DOHH2 (cell line): ENCODE results near the gene SRD5A2.

Experiments
- H3F3A ChIP-seq: fragments of 200-600 bp; sonication (generic), shearing (Covaris generic); 2 replicates; pipeline ENCODE4 v1.6.0; 2016; ENCODE audit warnings: antibody characterized with exemption, mild to moderate bottlenecking; ENCODE audit not compliant: control insufficient read depth, insufficient read depth
- H3K27ac ChIP-seq: fragments of 200-600 bp; sonication (generic); 2 replicates; pipeline ENCODE4 v1.5.1; 2014; ENCODE audit warnings: low read depth, mild to moderate bottlenecking, low read length, moderate library complexity
- H3K27me3 ChIP-seq: fragments of 200-600 bp; sonication (generic); 2 replicates; pipeline ENCODE4 v1.6.1; 2014; ENCODE audit warnings: mild to moderate bottlenecking, low read length, mixed read lengths; ENCODE audit not compliant: control insufficient read depth
- H3K36me3 ChIP-seq: fragments of 200-600 bp; sonication (generic); 2 replicates; pipeline ENCODE4 v1.6.1; 2014; ENCODE audit warnings: mild to moderate bottlenecking, low read length, moderate library complexity, mixed read lengths; ENCODE audit not compliant: control insufficient read depth
- H3K4me1 ChIP-seq: fragments of 200-600 bp; sonication (generic); 2 replicates; pipeline ENCODE4 v1.6.1; 2014; ENCODE audit warnings: mild to moderate bottlenecking, low read length, mixed read lengths; ENCODE audit not compliant: control insufficient read depth
- H3K4me2 ChIP-seq: fragments of 200-600 bp; sonication (generic); 2 replicates; pipeline ENCODE4 v1.6.0; 2014; ENCODE audit warnings: mild to moderate bottlenecking, low read length, moderate library complexity
- H3K4me3 ChIP-seq: fragments of 200-600 bp; sonication (generic); 2 replicates; pipeline ENCODE4 v1.5.1; 2014; ENCODE audit warnings: mild to moderate bottlenecking, low read length, mixed read lengths
- H3K79me2 ChIP-seq: fragments of 200-600 bp; sonication (generic); 2 replicates; pipeline ENCODE4 v1.6.1; 2014; ENCODE audit warnings: mild to moderate bottlenecking, low read length, mixed read lengths; ENCODE audit not compliant: control insufficient read depth
- H3K9me2 ChIP-seq: fragments of 200-600 bp; sonication (generic); replicated peaks from 2 replicates; pipeline ENCODE4 v1.6.1; 2014; ENCODE audit warnings: mild to moderate bottlenecking, low read length, mixed read lengths; ENCODE audit not compliant: control insufficient read depth
- H3K9me3 ChIP-seq: fragments of 200-600 bp; sonication (generic); 2 replicates; pipeline ENCODE4 v1.6.1; 2014; ENCODE audit warnings: antibody characterized with exemption, low read length, mixed read lengths; ENCODE audit not compliant: control insufficient read depth, insufficient read depth
- H4K20me1 ChIP-seq: fragments of 200-600 bp; sonication (generic); 2 replicates; pipeline ENCODE4 v1.6.0; 2014; ENCODE audit warnings: low read depth, mild to moderate bottlenecking, antibody characterized with exemption, low read length, moderate library complexity; ENCODE audit not compliant: control insufficient read depth, insufficient read depth
- CTCF ChIP-seq: fragments of 200-600 bp; sonication (generic); IDR thresholded peaks from one replicate; pipeline ENCODE4 v1.5.1; 2014; ENCODE audit warnings: antibody characterized with exemption, mild to moderate bottlenecking, low read depth, low read length; ENCODE audit not compliant: poor library complexity, severe bottlenecking
- EZH2phosphoT487 ChIP-seq: fragments of 200-600 bp; sonication (generic); IDR thresholded peaks from 2 replicates; pipeline ENCODE4 v1.6.1; 2017; ENCODE audit warnings: borderline replicate concordance, mild to moderate bottlenecking, antibody characterized with exemption, low read length, moderate library complexity, mixed read lengths

The SRD5A2 gene

DNA sequence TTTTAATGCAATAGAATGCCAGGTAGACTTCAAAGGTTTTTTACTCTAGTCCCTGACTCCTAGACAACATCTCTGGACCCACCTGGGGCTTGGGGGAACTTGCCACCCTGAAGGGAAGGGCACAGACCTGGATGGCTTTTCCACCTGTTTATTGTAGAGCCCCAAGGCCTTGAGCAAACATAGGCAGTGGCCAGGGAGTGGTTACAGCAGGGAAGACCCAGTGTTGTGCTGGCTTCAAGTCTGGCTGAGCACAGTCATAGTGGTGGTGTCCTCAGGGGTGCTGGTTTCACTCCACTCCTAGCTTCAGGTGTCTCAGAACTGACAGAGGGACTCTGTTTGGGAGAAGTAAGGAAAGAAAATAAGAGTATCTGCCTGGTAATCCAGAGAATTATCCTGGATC lies 5.5 kb upstream of the SRD5A2 start:
- H3K9me2 ChIP-seq = no peaks in the 10 kb centered on the region
- no peaks in the 10 kb centered on the region for H3K79me2 ChIP-seq
- no peaks in the 10 kb centered on the region; the same call in 1 of the 2 replicates for H3K9me3 ChIP-seq
- no peaks in the 10 kb centered on the region for H3K27me3 ChIP-seq
- no peak overlapping the region for H3K4me2 ChIP-seq
- H3K4me3 ChIP-seq = no peak overlapping the region
- no peaks in the 10 kb centered on the region for H3F3A ChIP-seq
- H3K27ac ChIP-seq = no peak overlapping the region
- no peaks in the 10 kb centered on the region for H3K36me3 ChIP-seq
- no peaks in the 10 kb centered on the region for H3K4me1 ChIP-seq
- TF ChIP-seq EZH2phosphoT487 (no peak), CTCF (no peak)
- no peaks in the 10 kb centered on the region for H4K20me1 ChIP-seq

GRCh38 chr2:31581124-31581795 lies 522 bp upstream of the SRD5A2 start:
- no peak overlapping the region for H3K4me2 ChIP-seq
- H3K27me3 ChIP-seq = 0 out of 2 replicates have a peak, but pooled peaks cover 4% of the 10 kb centered on the region
- H3K4me3 ChIP-seq = no peak overlapping the region
- H3K4me1 ChIP-seq = no peaks in the 10 kb centered on the region
- no peaks in the 10 kb centered on the region for H3K9me2 ChIP-seq
- H3K36me3 ChIP-seq = no peaks in the 10 kb centered on the region
- TF ChIP-seq CTCF = no peak
- TF ChIP-seq EZH2phosphoT487 = no peak
- H3K9me3 ChIP-seq = no peaks in the 10 kb centered on the region; the same call in 1 of the 2 replicates
- H3F3A ChIP-seq = no peaks in the 10 kb centered on the region
- H4K20me1 ChIP-seq = no peaks in the 10 kb centered on the region
- no peaks in the 10 kb centered on the region for H3K79me2 ChIP-seq
- no peak overlapping the region for H3K27ac ChIP-seq

GRCh38 chr2:31579996-31580320 lies 780 bp downstream of the SRD5A2 start:
- no peak for TF ChIP-seq EZH2phosphoT487
- no peak for TF ChIP-seq CTCF
- Histone ChIP-seq H3K27ac (no peak overlapping the region), H3K4me3 (no peak overlapping the region), H3K79me2 (no peaks in the 10 kb centered on the region), H3K27me3 (0 out of 2 replicates have a peak, but pooled peaks cover 4% of the 10 kb centered on the region), H3K9me3 (no peaks in the 10 kb centered on the region; the same call in 1 of the 2 replicates), H3K4me1 (no peaks in the 10 kb centered on the region), H3K36me3 (no peaks in the 10 kb centered on the region), H3F3A (no peaks in the 10 kb centered on the region), H3K9me2 (no peaks in the 10 kb centered on the region), H4K20me1 (no peaks in the 10 kb centered on the region), H3K4me2 (no peak overlapping the region)
